NCI-H460 (cell line): ENCODE measurements around the gene CBY2. TPM values are rescaled to one million over a fixed set of nuclear protein-coding genes. Genes with fewer than 3 reads are reported as not detected.

Source experiments
- DNase-seq: peaks from one replicate; pipeline ENCODE4 v3.0.0-alpha.2; 2016; ENCODE audit warnings: low read depth; ENCODE audit errors: extremely low read depth
- total RNA-seq: library from RNA; depleted of rRNA; stranded (reverse); fragments of >200 nt; shearing (Covaris generic); gene quantifications from 2 replicates; pipeline ENCODE4 v1.2.3, GENCODE V29; 2014

CBY2 gene
- total RNA-seq, 1 experiment from 2014 or later: 1.1 TPM

- no peak for DNase-seq
Observed at GRCh38 chr13:45700971-45701900, 884 bp upstream of the CBY2 start.

- DNase-seq: no peak
Observed at GRCh38 chr13:45702869-45703391, 810 bp downstream of the CBY2 start.

GRCh38 chr13:45704211-45704739 is 2.2 kb downstream of the CBY2 start:
- DNase-seq: no peak

- DNase-seq: no peak
Observed at GRCh38 chr13:45704854-45705695, 3.0 kb downstream of the CBY2 start.

- no peak for DNase-seq
Observed at GRCh38 chr13:45705918-45706317, 3.8 kb downstream of the CBY2 start.

GRCh38 chr13:45707516-45708100 is 5.5 kb downstream of the CBY2 start:
- no peak for DNase-seq

GRCh38 chr13:45711951-45712350 is 9.8 kb downstream of the CBY2 start:
- DNase-seq: no peak

GRCh38 chr13:45713106-45713690 is 11.1 kb downstream of the CBY2 start:
- DNase-seq: no peak

- no peak for DNase-seq
Observed at GRCh38 chr13:45713721-45714120, 11.6 kb downstream of the CBY2 start.

- DNase-seq: no peak
Observed at GRCh38 chr13:45714170-45714569, 12.1 kb downstream of the CBY2 start.

- DNase-seq: no peak
Observed at GRCh38 chr13:45715351-45715750, 13.2 kb downstream of the CBY2 start.

GRCh38 chr13:45717349-45717748 is 15.2 kb downstream of the CBY2 start:
- DNase-seq: no peak

- DNase-seq: no peak
Observed at GRCh38 chr13:45718063-45718462, 15.9 kb downstream of the CBY2 start.

GRCh38 chr13:45718992-45719391 is 16.9 kb downstream of the CBY2 start:
- no peak for DNase-seq

GRCh38 chr13:45721203-45721731 is 19.1 kb downstream of the CBY2 start:
- no peak for DNase-seq

- DNase-seq: no peak
Observed at GRCh38 chr13:45723798-45724197, 21.7 kb downstream of the CBY2 start.

GRCh38 chr13:45728759-45729158 is 26.6 kb downstream of the CBY2 start:
- DNase-seq: no peak

GRCh38 chr13:45731455-45731854 is 29.3 kb downstream of the CBY2 start:
- no peak for DNase-seq

- no peak for DNase-seq
Observed at GRCh38 chr13:45732916-45733315, 30.8 kb downstream of the CBY2 start.

GRCh38 chr13:45733361-45733760 is 31.2 kb downstream of the CBY2 start:
- DNase-seq: no peak
